Subcutaneous abdominal adipose tissue (tissue), 5 donors: ENCODE measurements around the gene VPS8.

Experiments used
- H3K27ac ChIP-seq: one replicate; pipeline ENCODE4 v1.7.0; 2013; ENCODE audit warnings: low read depth, mild to moderate bottlenecking, inconsistent platforms, low read length, moderate library complexity
- H3K27me3 ChIP-seq, 5 donors: one replicate each; pipeline ENCODE4 v1.7.0; 2013; ENCODE audit warnings: low read length in 5 of 5, inconsistent platforms in 1 of 5; ENCODE audit not compliant: control insufficient read depth in 5 of 5, insufficient read depth in 4 of 5
- H3K36me3 ChIP-seq, 5 donors: one replicate each; pipeline ENCODE4 v1.7.0; 2013; ENCODE audit warnings: low read length in 5 of 5; ENCODE audit not compliant: control insufficient read depth in 5 of 5, insufficient read depth in 5 of 5
- H3K4me1 ChIP-seq, 5 donors: one replicate each; pipeline ENCODE4 v1.7.0; 2013; ENCODE audit warnings: low read length in 5 of 5, mild to moderate bottlenecking in 3 of 5, moderate library complexity in 1 of 5; ENCODE audit not compliant: control insufficient read depth in 5 of 5, insufficient read depth in 5 of 5
- H3K4me3 ChIP-seq, 5 donors: one replicate each; pipeline ENCODE4 v1.7.0; 2013; ENCODE audit warnings: low read length in 5 of 5, low read depth in 1 of 5
- H3K9ac ChIP-seq, 5 donors: one replicate each; pipeline ENCODE4 v1.7.0; 2013; ENCODE audit warnings: low read length in 5 of 5, mild to moderate bottlenecking in 4 of 5, moderate library complexity in 3 of 5
- H3K9me3 ChIP-seq, 5 donors: one replicate each; pipeline ENCODE4 v1.7.0; 2013; ENCODE audit warnings: low read length in 5 of 5; ENCODE audit not compliant: control insufficient read depth in 5 of 5
- donor health status: healthy.
- donor health status: healthy.
- donor health status: healthy.
- donor health status: healthy.
- donor health status: healthy.

The VPS8 gene

DNA sequence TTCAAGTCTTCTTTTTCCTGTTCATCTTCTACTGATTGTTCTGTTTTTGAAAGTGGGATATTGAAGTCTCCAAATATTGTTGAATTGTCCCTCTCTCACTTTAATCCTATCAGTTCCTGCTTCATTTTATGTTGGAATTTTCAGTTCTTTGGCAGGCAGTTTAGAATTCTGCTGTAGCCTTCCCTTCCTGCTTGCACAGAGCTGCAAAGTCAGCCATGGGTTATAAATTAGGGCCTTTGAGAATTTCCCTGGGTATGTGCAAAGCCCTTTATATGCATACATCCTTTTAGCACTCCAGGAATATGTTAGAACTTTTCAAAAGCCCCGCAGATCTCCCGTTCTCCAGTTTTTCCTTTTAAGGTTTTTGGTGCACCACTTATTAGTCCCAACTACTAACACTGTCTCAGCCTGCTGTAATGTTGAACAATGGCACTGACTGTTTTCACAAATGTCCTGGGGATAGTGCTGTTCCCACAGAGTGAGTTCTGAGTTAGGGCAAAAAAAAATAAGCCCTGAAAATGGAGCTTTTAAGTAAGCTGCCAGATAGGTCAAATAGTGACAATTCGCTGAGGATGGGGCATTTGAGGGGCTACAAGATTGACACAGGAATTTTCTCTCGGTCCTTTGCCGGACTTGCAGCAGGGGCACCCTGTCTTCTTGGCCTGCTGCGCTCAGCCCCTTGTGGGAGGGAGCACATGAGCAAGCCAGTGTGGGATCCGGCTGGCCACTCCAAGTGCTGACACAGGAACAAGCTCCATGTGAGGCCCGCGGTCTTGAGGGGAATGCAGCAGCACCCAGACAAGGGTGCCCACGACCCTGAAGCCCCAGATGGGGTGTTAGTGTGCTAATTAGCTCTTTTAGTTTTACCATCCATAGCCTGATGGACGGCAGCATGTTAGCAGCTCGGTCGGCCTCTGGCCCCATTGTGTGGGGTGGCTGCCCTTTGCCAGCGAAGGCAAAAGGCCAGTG lies 96.0 kb downstream of the VPS8 start:
- Histone ChIP-seq H3K9ac (no peak overlapping the region), H3K4me3 (no peak overlapping the region), H3K9me3 (no peaks in the 10 kb centered on the region), H3K27ac (no peak overlapping the region), H3K4me1 (no peaks in the 10 kb centered on the region), H3K36me3 (peaks cover 10 to 35% (median 18%) of the 10 kb centered on the region in 5 donors), H3K27me3 (no peaks in the 10 kb centered on the region)

DNA sequence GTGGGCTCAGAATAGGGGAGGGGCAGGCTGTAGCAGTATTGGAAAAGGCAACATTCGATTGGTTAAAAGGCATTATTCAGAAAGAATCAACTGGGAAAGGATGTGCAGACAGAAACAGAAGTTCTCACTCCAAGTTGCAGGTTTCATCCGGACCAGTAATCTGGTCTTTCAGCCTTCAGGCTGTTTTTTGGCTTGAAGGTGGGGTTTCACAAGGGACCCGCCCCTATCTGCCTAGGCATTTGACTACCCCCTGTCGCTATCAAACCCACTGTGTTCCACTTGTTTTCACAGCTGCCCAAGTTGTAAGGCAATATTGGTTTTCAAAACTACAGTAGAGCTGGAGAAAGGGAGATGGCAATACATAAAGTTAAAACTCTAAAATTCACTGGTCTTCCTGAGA lies 96.9 kb downstream of the VPS8 start:
- no peaks in the 10 kb centered on the region for H3K27me3 ChIP-seq
- H3K4me3 ChIP-seq = no peak overlapping the region
- H3K9ac ChIP-seq = no peak overlapping the region
- H3K27ac ChIP-seq = no peak overlapping the region
- peaks cover 10 to 41% (median 15%) of the 10 kb centered on the region in 5 donors for H3K36me3 ChIP-seq
- H3K9me3 ChIP-seq = no peaks in the 10 kb centered on the region
- H3K4me1 ChIP-seq = no peaks in the 10 kb centered on the region

DNA sequence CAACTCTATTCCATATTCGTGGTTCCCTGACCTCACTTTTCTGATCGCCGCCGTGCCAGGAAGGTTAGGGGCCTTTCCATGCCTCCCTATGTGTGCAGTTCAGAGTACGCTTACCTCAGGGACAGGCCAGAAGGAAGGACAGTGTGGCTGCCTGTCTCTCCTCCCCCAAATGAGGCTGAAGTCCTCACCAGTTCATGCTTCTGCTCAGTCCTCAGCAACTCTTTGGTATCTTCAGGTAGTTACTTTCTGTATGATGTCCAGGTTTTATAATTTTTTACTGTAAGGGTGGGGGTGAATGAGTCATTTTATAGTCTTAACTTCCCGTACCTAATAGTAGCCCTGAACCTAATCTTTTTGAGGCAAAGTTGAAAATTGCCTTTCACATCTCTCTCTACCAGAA lies 98.7 kb downstream of the VPS8 start:
- Histone ChIP-seq H3K4me3 (no peak overlapping the region), H3K9ac (no peak overlapping the region), H3K9me3 (no peaks in the 10 kb centered on the region), H3K36me3 (peaks cover 13 to 53% (median 18%) of the 10 kb centered on the region in 5 donors), H3K4me1 (no peaks in the 10 kb centered on the region), H3K27me3 (no peaks in the 10 kb centered on the region), H3K27ac (no peak overlapping the region)

DNA sequence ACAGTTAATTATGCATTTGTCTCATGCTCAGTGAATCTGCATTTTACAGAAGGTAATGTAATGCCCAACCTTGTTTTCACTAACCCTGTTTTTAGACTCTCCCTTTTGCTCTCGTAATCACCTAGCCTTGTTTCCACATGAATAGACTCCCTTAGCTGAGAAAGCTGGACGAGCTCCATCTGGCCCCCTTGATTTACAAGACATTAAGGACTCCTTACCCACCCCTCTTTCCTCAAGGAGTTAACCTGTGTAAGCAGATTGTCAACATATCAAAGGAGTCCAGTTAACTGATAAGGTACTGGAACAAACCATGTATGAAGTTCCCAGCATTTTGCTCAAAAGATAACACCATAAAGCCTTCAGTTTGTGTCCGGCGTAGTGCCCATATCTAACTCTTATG lies 99.6 kb downstream of the VPS8 start:
- Histone ChIP-seq H3K27ac (no peak overlapping the region), H3K9me3 (no peaks in the 10 kb centered on the region), H3K36me3 (peaks cover 18 to 59% (median 20%) of the 10 kb centered on the region in 5 donors), H3K9ac (no peak overlapping the region), H3K4me1 (no peaks in the 10 kb centered on the region), H3K27me3 (no peaks in the 10 kb centered on the region), H3K4me3 (no peak overlapping the region)

DNA sequence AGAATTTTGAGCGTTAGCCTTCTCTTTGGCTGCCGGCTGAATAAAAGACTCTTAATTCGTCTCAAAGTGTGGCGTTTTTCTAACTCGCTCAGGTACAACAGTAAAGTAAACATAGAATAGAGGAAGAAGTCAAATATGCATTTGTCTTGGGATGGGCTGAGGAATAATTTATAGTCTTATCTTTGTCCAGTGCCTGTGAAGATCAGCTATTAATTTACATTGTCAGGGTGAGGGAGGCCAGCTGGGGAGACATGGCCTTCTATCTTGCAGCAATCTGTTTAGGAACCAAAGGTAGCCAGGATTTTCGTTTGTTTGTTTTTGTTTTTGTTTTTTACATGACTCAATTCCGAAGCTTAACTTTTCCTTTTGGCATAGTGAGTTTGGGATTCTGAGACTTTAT lies 100.2 kb downstream of the VPS8 start:
- no peaks in the 10 kb centered on the region for H3K9me3 ChIP-seq
- no peak overlapping the region for H3K27ac ChIP-seq
- H3K9ac ChIP-seq = no peak overlapping the region
- no peaks in the 10 kb centered on the region for H3K27me3 ChIP-seq
- H3K4me3 ChIP-seq = no peak overlapping the region
- H3K4me1 ChIP-seq = no peaks in the 10 kb centered on the region
- H3K36me3 ChIP-seq = peaks cover 18 to 59% (median 26%) of the 10 kb centered on the region in 5 donors

DNA sequence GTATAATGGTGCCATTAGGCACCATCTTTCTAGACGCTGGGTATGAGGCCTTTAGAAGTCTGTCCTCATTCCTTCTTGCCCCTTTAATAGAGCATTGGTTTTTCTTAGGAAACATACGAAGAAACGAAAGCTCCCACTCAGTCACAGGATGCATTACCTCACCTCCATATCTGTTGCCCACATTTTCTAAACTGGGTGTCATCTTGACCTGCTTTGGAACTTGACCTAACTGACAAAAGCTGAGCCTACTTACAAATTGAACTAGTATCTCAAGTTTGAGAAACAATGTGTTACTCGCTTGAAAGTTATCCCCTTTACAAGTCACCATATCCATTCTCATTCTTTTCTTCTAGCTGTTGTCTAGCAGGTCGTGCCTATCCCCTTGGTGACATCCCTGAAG lies 102.7 kb downstream of the VPS8 start:
- no peaks in the 10 kb centered on the region for H3K9me3 ChIP-seq
- H3K4me3 ChIP-seq = no peak overlapping the region
- no peaks in the 10 kb centered on the region for H3K27me3 ChIP-seq
- H3K9ac ChIP-seq = no peak overlapping the region
- no peaks in the 10 kb centered on the region for H3K4me1 ChIP-seq
- no peak overlapping the region for H3K27ac ChIP-seq
- peaks cover 21 to 70% (median 43%) of the 10 kb centered on the region in 5 donors for H3K36me3 ChIP-seq

DNA sequence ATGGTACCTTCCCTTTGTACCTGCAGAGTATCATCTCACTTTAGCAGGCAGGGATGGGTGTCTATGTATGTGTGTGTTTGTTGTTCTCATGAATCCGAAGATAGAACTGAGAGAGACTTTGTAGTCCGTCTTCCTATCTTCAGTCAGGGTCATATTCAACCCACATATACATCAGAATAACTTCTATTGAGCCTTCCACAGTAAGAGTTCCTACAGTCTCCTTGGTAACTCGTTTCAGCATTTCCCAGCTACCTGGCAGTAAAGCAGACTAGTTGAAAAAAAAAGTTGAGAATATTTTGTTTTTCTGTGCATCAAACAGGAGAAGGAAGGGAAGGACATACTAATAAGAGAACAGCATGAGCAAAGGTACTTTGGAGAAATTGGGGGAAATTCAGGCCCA lies 106.8 kb downstream of the VPS8 start:
- Histone ChIP-seq H3K4me1 (no peaks in the 10 kb centered on the region), H3K27me3 (no peaks in the 10 kb centered on the region), H3K9me3 (no peaks in the 10 kb centered on the region), H3K4me3 (no peak overlapping the region), H3K27ac (no peak overlapping the region), H3K36me3 (peaks cover 30 to 70% (median 51%) of the 10 kb centered on the region in 5 donors), H3K9ac (no peak overlapping the region)

DNA sequence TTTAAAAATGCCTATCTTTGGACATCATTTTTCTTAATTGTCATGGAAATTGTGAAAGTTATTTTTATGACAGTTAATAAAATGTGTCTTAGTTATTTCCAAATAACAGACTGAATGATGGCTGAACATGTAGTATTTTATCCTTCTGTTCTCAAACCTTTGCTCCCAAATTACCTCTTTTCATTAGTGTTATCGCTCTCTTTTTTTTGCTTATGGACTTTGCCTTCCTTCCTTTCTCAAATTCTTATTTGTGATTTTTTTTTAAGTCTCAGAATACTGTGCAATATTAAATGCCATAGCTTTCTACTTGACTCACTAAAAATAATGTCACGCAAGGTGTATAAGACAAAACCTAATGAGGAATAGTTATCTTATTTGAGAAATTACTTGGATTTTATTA lies 107.7 kb downstream of the VPS8 start:
- H3K36me3 ChIP-seq = peaks cover 27 to 74% (median 52%) of the 10 kb centered on the region in 5 donors

DNA sequence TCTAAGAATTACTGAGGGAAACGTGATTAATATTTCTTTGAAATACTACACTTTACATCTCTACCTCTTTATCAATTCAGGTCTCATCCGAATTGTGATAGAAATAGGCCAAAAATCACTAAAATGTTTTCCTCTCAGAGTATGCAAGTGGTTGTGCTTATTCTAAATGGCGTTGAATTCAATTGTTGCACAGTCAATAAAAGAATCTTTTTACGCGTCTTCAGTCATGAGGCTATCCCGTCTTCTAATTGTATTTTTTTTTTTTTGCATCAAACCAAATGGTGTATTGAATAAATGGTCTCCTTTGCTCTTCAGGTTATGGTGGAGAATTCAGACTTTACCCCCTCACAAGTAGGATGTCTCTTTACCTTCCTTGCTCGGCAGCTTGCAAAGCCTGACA lies 112.6 kb downstream of the VPS8 start:
- H3K9me3 ChIP-seq = no peaks in the 10 kb centered on the region
- H3K4me3 ChIP-seq = no peak overlapping the region
- H3K27me3 ChIP-seq = no peaks in the 10 kb centered on the region
- no peaks in the 10 kb centered on the region for H3K4me1 ChIP-seq
- H3K27ac ChIP-seq = no peak overlapping the region
- peaks cover 39 to 68% (median 55%) of the 10 kb centered on the region in 5 donors for H3K36me3 ChIP-seq
- H3K9ac ChIP-seq = no peak overlapping the region

More for the DNA sequence above, 107.7 kb downstream of the VPS8 start:
- Histone ChIP-seq H3K9me3 (no peaks in the 10 kb centered on the region), H3K27ac (no peak overlapping the region), H3K9ac (no peak overlapping the region), H3K4me3 (no peak overlapping the region), H3K4me1 (no peaks in the 10 kb centered on the region), H3K27me3 (no peaks in the 10 kb centered on the region)

DNA sequence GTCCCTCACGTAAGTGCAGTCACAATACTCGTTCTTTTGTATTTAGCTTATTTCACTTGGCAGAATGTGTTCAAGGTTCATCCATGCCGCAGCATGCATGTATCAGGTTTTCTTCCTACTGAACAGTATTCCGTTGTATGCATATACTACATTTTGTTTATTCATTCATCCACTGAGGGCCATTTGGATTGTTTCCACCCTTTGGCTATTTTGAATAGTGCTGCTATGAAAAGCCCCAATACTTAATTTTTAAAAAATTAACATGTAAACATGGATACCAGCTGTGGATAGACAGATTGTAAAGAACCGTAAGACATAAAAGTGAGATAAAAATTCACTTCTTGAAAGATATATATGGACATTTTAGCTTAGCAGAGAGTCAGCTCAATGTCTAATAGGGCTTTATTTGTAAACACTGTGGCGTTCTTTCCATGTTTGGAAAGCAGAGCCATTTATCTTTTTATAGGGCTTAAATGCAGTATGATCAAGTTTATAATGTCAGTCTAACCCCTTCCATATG lies 115.9 kb downstream of the VPS8 start:
- H3K27ac ChIP-seq = no peak overlapping the region
- H3K36me3 ChIP-seq = peaks cover 41 to 72% (median 54%) of the 10 kb centered on the region in 5 donors
- no peaks in the 10 kb centered on the region for H3K27me3 ChIP-seq
- no peak overlapping the region for H3K4me3 ChIP-seq
- H3K4me1 ChIP-seq = no peaks in the 10 kb centered on the region
- H3K9me3 ChIP-seq = no peaks in the 10 kb centered on the region
- no peak overlapping the region for H3K9ac ChIP-seq
